T-cell (primary cell): ENCODE measurements around the gene CCDC43. TPM values are rescaled to one million over a fixed set of nuclear protein-coding genes. Genes with fewer than 3 reads are reported as not detected.

Experiments used
- total RNA-seq, 35 experiments: library from RNA in 6 of 35; stranded (reverse) in 6 of 35; fragments of 120-200 nt in 1 of 35; gene quantifications; one replicate each; pipeline versions ENCODE4 v1.2.1 to v1.2.4 and lab custom pipeline; 2013 to 2026

CCDC43 gene
- total RNA-seq, 5 donors from 2014 or later (not counting 1 experiment from before 2014, with no cell fraction given): 15.1 to 20.4 (median 16.9) TPM

Other genes starting within 250 kb of the CCDC43 start
- gene GPATCH8, start 186.4 kb downstream of the CCDC43 start, total RNA-seq: 10 to 100 TPM; 68.1 to 86.0 (median 69.0) TPM
- gene FZD2, start 132.3 kb downstream of the CCDC43 start, total RNA-seq: under 1 TPM in 3 of 5 donors, not detected in 2; 0.20 to 0.38 (median 0.38) TPM
- under 1 TPM in 1 of 5 donors, not detected in 4; 0.72 TPM for gene MEIOC, start 33.3 kb downstream of the CCDC43 start, total RNA-seq
- gene DBF4B, start 18.9 kb upstream of the CCDC43 start, total RNA-seq: 1 to 10 TPM; 3.8 to 7.8 (median 6.8) TPM
- 1 to 10 TPM in 1 of 5 donors, under 1 TPM in 4; 0.43 to 1.0 (median 0.68) TPM for gene ADAM11, start 69.2 kb upstream of the CCDC43 start, total RNA-seq
- gene GJC1, start 140.5 kb upstream of the CCDC43 start, total RNA-seq: under 1 TPM in 3 of 5 donors, not detected in 2; 0.09 to 0.93 (median 0.30) TPM
- not detected for gene HIGD1B, start 158.1 kb upstream of the CCDC43 start, total RNA-seq
- 100 to 1,000 TPM in 2 of 5 donors, 10 to 100 TPM in 3; 83.1 to 127 (median 96.0) TPM for gene EFTUD2, start 209.7 kb upstream of the CCDC43 start, total RNA-seq
- not detected for gene GFAP, start 225.7 kb upstream of the CCDC43 start, total RNA-seq